K562 (cell line): ENCODE measurements around the gene ABCB6. TPM values are rescaled to one million over a fixed set of nuclear protein-coding genes. Genes with fewer than 3 reads are reported as not detected.

Source experiments
- ATAC-seq: fragments of 200-7000 bp; cut with Tn5 transposase; 3 replicates; pipeline ENCODE4 v1.9.1; 2020; ENCODE audit warnings: moderate library complexity
- BruUV-seq: library from RNA; stranded (reverse); fragments of 400-500 nt; replicated peaks from 2 replicates; lab custom pipeline; 2021; lab: Mats Ljungman, UMichigan
- CTCF ChIA-PET: fragments of 300-600 bp; formaldehyde crosslinking; extraction: SDS; loops from one replicate; lab custom pipeline; 2021; ENCODE audit warnings: low intra/inter-chr PET ratio; lab: Yijun Ruan, JAX
- POLR2A ChIA-PET: fragments of 300-600, 350-650 bp; sonication (Branson Sonifier 250); formaldehyde crosslinking; extraction: SDS; loops from one replicate; lab custom pipeline; 2021; ENCODE audit warnings: antibody characterized with exemption, inconsistent platforms; lab: Yijun Ruan, JAX
- DNase-seq, 4 experiments: peaks; one replicate each; pipeline versions ENCODE4 v3.0.0 to v3.0.0-alpha.2; 2011 to 2018; ENCODE audit warnings: low spot score in 3 of 4, mixed read lengths in 3 of 4; ENCODE audit errors: extremely low read depth in 1 of 4
- FAIRE-seq: peaks from 2 replicates; lab custom pipeline; 2011; peaks lifted over from hg19 to GRCh38; lab: Jason Lieb, UNC
- H2AFZ ChIP-seq: 2 replicates; pipeline ENCODE4 v1.6.0; 2011; ENCODE audit warnings: low read depth, low read length, control low read depth, inconsistent platforms
- H3K27ac ChIP-seq: fragments of 200-600 bp; 3 replicates; pipeline ENCODE4 v1.8.0; 2011; ENCODE audit warnings: low read depth, mild to moderate bottlenecking, control low read depth, inconsistent platforms, low read length, moderate library complexity, mixed read lengths; ENCODE audit errors: extremely low read depth
- H3K27me3 ChIP-seq, 2 experiments: fragments of 300-600 bp in 1 of 2; 2 replicates in 1 of 2; 3 replicates in 1 of 2; pipeline versions ENCODE4 v1.6.0 to v1.8.0; 2011; ENCODE audit warnings: inconsistent platforms in 2 of 2, low read length in 2 of 2, mild to moderate bottlenecking in 1 of 2, mixed read lengths in 1 of 2, moderate library complexity in 1 of 2; ENCODE audit not compliant: control insufficient read depth in 2 of 2, insufficient read depth in 2 of 2
- H3K36me3 ChIP-seq: fragments of 300-600 bp; 3 replicates; pipeline ENCODE4 v1.8.0; 2011; ENCODE audit warnings: mild to moderate bottlenecking, low read length, inconsistent platforms; ENCODE audit not compliant: control insufficient read depth, insufficient read depth
- H3K4me1 ChIP-seq, 2 experiments: fragments of 200-600 bp in 1 of 2; replicated peaks in 1 of 2; 2 replicates in 1 of 2; 3 replicates in 1 of 2; pipeline versions ENCODE4 v1.5.1 to v1.8.0; 2011; ENCODE audit warnings: inconsistent platforms in 2 of 2, low read length in 2 of 2, mild to moderate bottlenecking in 1 of 2, mixed read lengths in 1 of 2, moderate library complexity in 1 of 2; ENCODE audit not compliant: control insufficient read depth in 2 of 2, insufficient read depth in 2 of 2
- H3K4me2 ChIP-seq: 2 replicates; pipeline ENCODE4 v1.6.1; 2011; ENCODE audit warnings: low read length, control low read depth, inconsistent platforms, mixed read lengths; ENCODE audit not compliant: insufficient read depth
- H3K4me3 ChIP-seq: fragments of 200-600 bp; sonication (generic), shearing (Covaris generic); 2 replicates; pipeline ENCODE4 v1.5.1; 2016; ENCODE audit warnings: control low read depth, inconsistent platforms
- H3K79me2 ChIP-seq: fragments of 200-600 bp; 3 replicates; pipeline ENCODE4 v1.8.0; 2011; ENCODE audit warnings: low read length, inconsistent platforms; ENCODE audit not compliant: control insufficient read depth, insufficient read depth
- H3K9ac ChIP-seq, 2 experiments: 2 replicates each; pipeline versions ENCODE4 v1.6.0 to v1.6.1; 2011; ENCODE audit warnings: low read depth in 2 of 2, low read length in 2 of 2, control low read depth in 1 of 2, inconsistent platforms in 1 of 2, mild to moderate bottlenecking in 1 of 2, mixed read lengths in 1 of 2; ENCODE audit not compliant: insufficient read depth in 1 of 2
- H3K9me1 ChIP-seq: one replicate; pipeline ENCODE4 v1.6.0; 2011; ENCODE audit warnings: inconsistent platforms, mild to moderate bottlenecking, low read length, moderate library complexity; ENCODE audit not compliant: control insufficient read depth, insufficient read depth
- H3K9me3 ChIP-seq: replicated peaks from 2 replicates; pipeline ENCODE4 v1.5.1; 2011; ENCODE audit warnings: low read depth, low read length, inconsistent platforms; ENCODE audit not compliant: control insufficient read depth, insufficient read depth
- H4K20me1 ChIP-seq: replicated peaks from 2 replicates; pipeline ENCODE4 v1.6.1; 2011; ENCODE audit warnings: low read length, inconsistent platforms, mixed read lengths; ENCODE audit not compliant: control insufficient read depth, insufficient read depth
- BCOR ChIP-seq: fragments of 450-650 bp; IDR thresholded peaks from 2 replicates; pipeline ENCODE4 v1.6.1; 2016
- CEBPG ChIP-seq, 3 experiments: fragments of 200-800 bp in 1 of 3; sonication (Bioruptor generic) in 1 of 3; sonication (generic) in 1 of 3; formaldehyde crosslinking in 1 of 3; IDR thresholded peaks in 2 of 3; conservative IDR thresholded peaks in 1 of 3; 2 replicates each; pipeline versions ENCODE4 v1.6.1 to v1.8.0; 2016 to 2022; ENCODE audit warnings: missing compliant biosample characterization in 2 of 3, missing genetic modification characterization in 2 of 3, mild to moderate bottlenecking in 1 of 3, missing genetic modification reagents in 1 of 3
- HNRNPUL1 ChIP-seq: fragments of 200-400 bp; formaldehyde crosslinking; IDR thresholded peaks from 2 replicates; pipeline ENCODE4 v1.6.1; 2017; ENCODE audit warnings: low read length
- KDM1A ChIP-seq, 2 experiments: fragments of 450-650 bp; IDR thresholded peaks; 2 replicates each; pipeline ENCODE4 v1.6.1; 2016; ENCODE audit warnings: mild to moderate bottlenecking in 2 of 2
- KHSRP ChIP-seq: fragments of 450-650 bp; IDR thresholded peaks from 2 replicates; pipeline ENCODE4 v1.6.1; 2017
- NFYB ChIP-seq: IDR thresholded peaks from 2 replicates; pipeline ENCODE4 v1.6.1; 2011; ENCODE audit warnings: mild to moderate bottlenecking, moderate library complexity; ENCODE audit not compliant: insufficient read length; ENCODE audit errors: extremely low read depth
- PML ChIP-seq: IDR thresholded peaks from 2 replicates; pipeline ENCODE4 v1.6.1; 2012; ENCODE audit warnings: low read length, inconsistent platforms
- RBM25 ChIP-seq: fragments of 200-400 bp; formaldehyde crosslinking; IDR thresholded peaks from 2 replicates; pipeline ENCODE4 v1.6.1; 2018; ENCODE audit warnings: low read length, low read depth, moderate library complexity; ENCODE audit not compliant: severe bottlenecking
- SMARCA5 ChIP-seq: fragments of 450-650 bp; IDR thresholded peaks from 2 replicates; pipeline ENCODE4 v1.6.1; 2016
- ZFP36 ChIP-seq: fragments of 150-350 bp; IDR thresholded peaks from 2 replicates; pipeline ENCODE4 v1.6.1; 2018; ENCODE audit warnings: low read length, low read depth; ENCODE audit not compliant: partially characterized antibody
- whole genome bisulfite sequencing: fragments of 100-300 bp; shearing (Covaris generic); methylation state at CpG from one replicate; pipeline ENCODE4 v1.1.6; 2016; ENCODE audit warnings: low coverage, mixed read lengths; ENCODE audit not compliant: insufficient coverage; ENCODE audit errors: missing lambda C conversion rate; 5-methylcytosine and 5-hydroxymethylcytosine counted together
- in situ Hi-C: fragments of 300-500 bp; cut with MboI; formaldehyde crosslinking; loops from 4 replicates; pipeline ENCODE4 v1.15.0; 2018; ENCODE audit warnings: inconsistent platforms, mixed read lengths
- intact Hi-C: fragments of 100-400 bp; cut with micrococcal nuclease; formaldehyde crosslinking; loops from 2 replicates; pipeline ENCODE4 v1.14.2; 2022
- polyA plus RNA-seq, 8 experiments: library from polyadenylated mRNA; depleted of rRNA in 4 of 8; stranded (reverse) in 5 of 8; unstranded in 3 of 8; fragments of >200 nt; fragmentation: Nextera tagmentation in 2 of 8; fragmentation: Illumina TruSeq in 1 of 8; extraction: Ambion mirVana in 2 of 8; extraction: Trizol in 1 of 8; gene quantifications; 2 replicates each; pipeline versions ENCODE4 v1.2.1 to v1.2.3, GENCODE V29; 2011 to 2014; ENCODE audit warnings: inconsistent platforms in 1 of 8, missing spikeins in 1 of 8
- total RNA-seq, 7 experiments: library from RNA; depleted of rRNA in 6 of 7; stranded (reverse); fragments of >200 nt in 6 of 7; fragmentation: Illumina TruSeq in 2 of 7; extraction: Trizol in 2 of 7; gene quantifications; 2 replicates each; pipeline versions ENCODE4 v1.2.1 to v1.2.3, GENCODE V29; 2011 to 2021; ENCODE audit warnings: low replicate concordance in 1 of 7

The ABCB6 gene
- total and polyA plus RNA-seq, 9 of the 15 experiments (the other 6 are each of a cell fraction or from before 2014, with no cell fraction given) = 3.7 to 29.8 (median 16.8) TPM

- 24% methylated on average over 6 of the region's 6 CpGs for WGBS
- Histone ChIP-seq H2AFZ (peak overlapping the region; percentile 86), H3K27me3 (no peaks in the 10 kb centered on the region), H3K27ac (peak overlapping the region; percentile 95), H3K9me1 (no peaks in the 10 kb centered on the region), H4K20me1 (0 out of 2 replicates have a peak, but pooled peaks cover 2% of the 10 kb centered on the region), H3K36me3 (peaks cover 33% of the 10 kb centered on the region), H3K9ac (peak overlapping the region; percentile 94 to 99), H3K4me1 (peaks cover 19 to 30% of the 10 kb centered on the region in 2 experiments; a peak in 4 of 5 replicates), H3K4me3 (peak overlapping the region; percentile 93), H3K4me2 (peak overlapping the region; percentile 92), H3K79me2 (peaks cover 17% of the 10 kb centered on the region), H3K9me3 (no peaks in the 10 kb centered on the region)
- in situ Hi-C loops = no loop called here
- peak; percentile 72 for TF ChIP-seq RBM25
- no peak for TF ChIP-seq PML
- TF ChIP-seq CEBPG (CRISPR knock-in tag; IDR thresholded peaks at IDR 0.05) = no peak
- TF ChIP-seq CEBPG (tag; conservative IDR thresholded peaks at IDR 0.05 in 1 of 2, IDR thresholded peaks at IDR 0.05 in 1 of 2) = no peak
- TF ChIP-seq SMARCA5 = peak; percentile 73; the same call in 1 of the 2 replicates
- no peak for TF ChIP-seq NFYB
- peak; percentile 29 to 51; a peak in 2 of 4 replicates for TF ChIP-seq KDM1A (IDR thresholded peaks at IDR 0.05)
- TF ChIP-seq BCOR = peak; percentile 66; the same call in 1 of the 2 replicates
- TF ChIP-seq HNRNPUL1 = no peak
- TF ChIP-seq ZFP36 = peak; percentile 70
- no peak for TF ChIP-seq KHSRP
- DNase-seq (no peak), ATAC-seq (no peak), FAIRE-seq (no peak)
- intact Hi-C loops = loop anchor here (2.0 kb wide), 1 partner anchor 16 kb away; the partner anchor contains the start of genes ANKZF1 and ATG9A
- CTCF ChIA-PET = no interaction called here
- BruUV-seq = TSS peak; percentile 81
- POLR2A ChIA-PET = interaction anchor here (0.6 to 2.2 kb wide), 13 partner anchors 8 to 640 kb away, joined by 3 to 12 read pairs (median 4); partner anchors contain the start of genes ANKZF1, ATG9A, DNAJB2 and TUBA4A
Observed at GRCh38 chr2:219244789-219245147, 26.0 kb upstream of the ABCB6 start.
